ENCODE measurements around the gene PYDC1. TPM values are rescaled to one million over a fixed set of nuclear protein-coding genes. Genes with fewer than 3 reads are reported as not detected.
"Not testable (repeated sequence)": the region's sequence is repeated elsewhere in the genome, so short reads cannot be mapped to it uniquely, and the experiment has no call there.

Gene PYDC1
- total RNA-seq, 5 donors from 2014 or later (not counting 1 experiment from before 2014, with no cell fraction given), result not detected

DNA sequence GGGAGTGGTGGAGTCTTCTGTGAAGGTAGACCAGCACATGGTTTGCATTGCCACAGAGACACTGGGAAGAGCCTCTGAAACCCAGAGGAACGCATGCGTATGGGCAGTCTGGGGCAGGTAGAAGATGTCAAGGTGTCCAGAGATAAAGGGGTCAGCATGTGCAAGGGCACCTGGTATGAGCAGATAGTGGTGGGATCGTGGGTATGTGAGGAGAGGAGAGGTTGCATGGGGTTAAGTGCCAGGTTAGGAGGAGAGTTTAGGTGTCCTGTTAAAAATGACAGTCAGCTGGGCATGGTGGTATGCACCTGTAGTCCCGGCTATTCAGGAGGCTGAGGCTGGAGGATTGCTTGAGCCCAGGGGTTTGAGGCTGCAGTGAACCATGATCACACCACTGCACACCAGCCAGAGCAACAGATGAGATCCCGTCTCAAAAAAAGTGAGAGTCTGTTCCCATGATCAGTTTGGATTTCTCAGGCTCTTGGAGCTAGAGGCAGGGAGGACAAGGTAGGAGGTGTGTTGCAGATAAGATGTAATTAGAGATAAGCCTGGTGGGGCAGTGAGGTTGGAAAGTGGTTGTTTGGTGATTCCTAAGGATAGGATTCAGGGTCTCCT lies 17.4 kb downstream of the PYDC1 start:
- Mint-ChIP-seq H3K36me3 (peaks cover 11% of the 10 kb centered on the region), H3K27me3 (no peaks in the 10 kb centered on the region), H3K27ac (peak overlapping the region; percentile 57 to 65), H3K4me1 (peaks cover 60 to 65% (median 63%) of the 10 kb centered on the region in 3 donors), H3K9me3 (no peaks in the 10 kb centered on the region), H3K4me3 (peak overlapping the region; percentile 1 to 90 (median 17))
- no peak for DNase-seq
- Histone ChIP-seq H3K4me1 (ENCODE audit: control insufficient read depth in 1 of 2, extremely low read depth in 1 of 2, insufficient read depth in 2 of 2, low read length in 2 of 2) (peaks cover 13 to 46% of the 10 kb centered on the region in 2 experiments), H3K27me3 (replicated peaks in 1 of 2; ENCODE audit: control insufficient read depth in 2 of 2, extremely low read depth in 1 of 2, insufficient read depth in 2 of 2, low read length in 1 of 2) (no peaks in the 10 kb centered on the region), H3K36me3 (ENCODE audit: control insufficient read depth in 2 of 2, extremely low read depth in 1 of 2, insufficient read depth in 1 of 2, low read length in 1 of 2) (peaks cover 15 to 31% of the 10 kb centered on the region in 2 donors), H3K9me3 (no peaks in the 10 kb centered on the region), H3K4me3 (ENCODE audit: control insufficient read depth in 1 of 2, extremely low read depth in 1 of 2, low read length in 1 of 2) (no peak overlapping the region), H3K27ac (ENCODE audit: low read length) (no peak overlapping the region)
- CTCF ChIA-PET, result no interaction called here
- 91% methylated on average over 3 of the region's 5 CpGs for WGBS (ENCODE audit: insufficient coverage)
- POLR2A ChIA-PET, result interaction anchor here (0.6 to 1.5 kb wide), 3 partner anchors 10 to 41 kb away, joined by 4 to 6 read pairs (median 6); no protein-coding TSS in a partner anchor
- ATAC-seq (replicated peaks in 1 of 4), result no peak

DNA sequence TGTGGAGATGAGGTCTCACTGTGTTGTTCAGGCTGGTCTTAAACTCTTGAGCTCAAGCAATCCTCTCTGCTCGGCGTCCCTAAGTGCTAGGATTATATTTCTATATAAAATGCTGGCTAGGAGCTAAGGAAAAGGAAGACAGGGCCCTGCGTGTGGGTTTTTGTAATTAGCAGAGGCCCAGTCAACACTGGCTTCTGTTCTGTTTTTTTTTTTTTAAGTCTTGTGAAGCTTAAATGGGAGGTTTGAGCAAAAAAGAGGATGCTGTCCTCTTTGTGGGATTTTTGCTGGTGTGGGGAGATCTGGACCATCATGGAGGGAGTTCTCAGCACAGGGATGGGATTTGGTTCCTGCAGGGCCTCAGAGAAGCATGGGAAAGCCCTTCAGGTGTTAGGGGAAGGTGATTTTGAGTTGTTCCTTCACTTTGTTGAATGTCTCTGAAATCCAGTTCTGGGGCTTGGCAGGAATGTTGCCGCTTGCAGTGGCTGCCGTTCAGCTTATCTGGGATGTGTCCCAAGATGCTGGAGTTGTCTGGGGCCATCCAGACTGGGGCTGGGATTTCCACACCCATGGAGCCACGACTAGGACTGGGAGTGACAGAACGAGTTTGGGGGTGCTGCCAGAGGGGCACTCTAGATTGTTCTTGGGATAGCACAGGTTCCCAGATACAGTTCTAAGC lies 18.6 kb downstream of the PYDC1 start:
- CTCF ChIA-PET, result interaction anchor here in 1 of 2 donors (0.6 to 0.7 kb wide), 2 partner anchors 21 to 221 kb away, joined by 4 read pairs; no protein-coding TSS in a partner anchor
- no peaks in the 10 kb centered on the region for H3K9me3 ChIP-seq
- peak overlapping the region; percentile 58 to 65 for H3K27ac Mint-ChIP-seq
- peaks cover 19 to 43% of the 10 kb centered on the region in 2 donors for H3K36me3 ChIP-seq (ENCODE audit: control insufficient read depth in 2 of 2, extremely low read depth in 1 of 2, insufficient read depth in 1 of 2, low read length in 1 of 2)
- H3K27ac ChIP-seq (ENCODE audit: low read length), result peak overlapping the region; percentile 18
- H3K4me1 Mint-ChIP-seq, result peaks cover 59 to 70% (median 63%) of the 10 kb centered on the region in 3 donors
- H3K27me3 Mint-ChIP-seq, result no peaks in the 10 kb centered on the region
- no peaks in the 10 kb centered on the region for H3K9me3 Mint-ChIP-seq
- H3K4me3 Mint-ChIP-seq, result no peak overlapping the region
- POLR2A ChIA-PET, result interaction anchor here (0.5 to 1.2 kb wide), 3 partner anchors 13 to 228 kb away, joined by 3 to 9 read pairs (median 4); no protein-coding TSS in a partner anchor
- no peaks in the 10 kb centered on the region for H3K27me3 ChIP-seq (replicated peaks in 1 of 2; ENCODE audit: control insufficient read depth in 2 of 2, extremely low read depth in 1 of 2, insufficient read depth in 2 of 2, low read length in 1 of 2)
- DNase-seq (no peak), ATAC-seq (replicated peaks in 1 of 4) (no peak)
- H3K36me3 Mint-ChIP-seq, result peaks cover 15% of the 10 kb centered on the region
- 78% methylated on average over 7 of the region's 7 CpGs for WGBS (ENCODE audit: insufficient coverage)
- H3K4me3 ChIP-seq (ENCODE audit: control insufficient read depth in 1 of 2, extremely low read depth in 1 of 2, low read length in 1 of 2), result no peak overlapping the region
- H3K4me1 ChIP-seq (ENCODE audit: control insufficient read depth in 1 of 2, extremely low read depth in 1 of 2, insufficient read depth in 2 of 2, low read length in 2 of 2), result peaks cover 13 to 52% of the 10 kb centered on the region in 2 experiments

DNA sequence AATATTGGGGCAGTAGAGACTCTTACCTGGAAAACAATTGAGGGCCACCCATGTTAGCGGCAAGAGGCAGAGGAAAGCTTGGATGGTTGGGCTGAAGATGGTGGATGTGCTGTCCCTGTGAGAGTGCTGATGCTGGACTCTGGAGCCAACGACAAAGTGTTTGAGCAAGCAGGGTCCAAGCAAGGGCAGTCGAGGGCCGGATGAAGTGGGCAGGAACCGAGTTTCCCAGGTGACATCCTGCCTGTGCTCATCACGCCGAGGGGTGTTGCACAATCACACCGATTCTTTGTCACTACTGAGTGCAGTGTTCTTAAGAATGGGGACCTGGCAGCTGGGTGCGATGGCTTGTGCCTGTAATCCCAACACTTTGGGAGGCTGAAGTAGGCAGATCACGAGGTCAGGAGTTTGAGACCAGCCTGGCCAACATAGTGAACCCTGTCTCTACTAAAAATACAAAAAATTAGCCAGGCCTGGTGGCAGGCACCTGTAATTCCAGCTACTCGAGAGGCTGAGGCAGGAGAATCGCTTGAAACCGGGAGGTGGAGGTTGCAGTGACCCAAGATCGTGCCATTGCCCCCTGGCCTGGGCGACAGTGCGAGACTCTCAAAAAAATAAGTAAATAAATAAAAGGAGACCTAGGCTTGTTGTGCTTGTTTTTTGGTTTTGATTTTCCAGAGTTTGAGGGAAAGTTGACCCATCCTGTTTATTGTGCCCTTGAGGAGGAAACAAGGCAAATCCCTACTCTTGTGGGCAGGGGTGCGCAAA lies 20.4 kb downstream of the PYDC1 start:
- ChIA-PET CTCF (no interaction called here), POLR2A (interaction anchor here (0.6 to 1.2 kb wide), 3 partner anchors 14 to 1102 kb away, joined by 3 to 8 read pairs (median 3); no protein-coding TSS in a partner anchor)
- Mint-ChIP-seq H3K27me3 (no peaks in the 10 kb centered on the region), H3K36me3 (peaks cover 32% of the 10 kb centered on the region), H3K27ac (peak overlapping the region in 1 of 2 donors; percentile 44), H3K4me1 (peaks cover 62 to 73% (median 64%) of the 10 kb centered on the region in 3 donors), H3K9me3 (no peaks in the 10 kb centered on the region), H3K4me3 (no peak overlapping the region)
- peaks cover 25 to 61% of the 10 kb centered on the region in 2 donors for H3K36me3 ChIP-seq (ENCODE audit: control insufficient read depth in 2 of 2, extremely low read depth in 1 of 2, insufficient read depth in 1 of 2, low read length in 1 of 2)
- WGBS (ENCODE audit: insufficient coverage), result 82% methylated on average over 12 of the region's 17 CpGs
- H3K4me3 ChIP-seq (ENCODE audit: control insufficient read depth in 1 of 2, extremely low read depth in 1 of 2, low read length in 1 of 2), result no peak overlapping the region
- no peaks in the 10 kb centered on the region for H3K9me3 ChIP-seq
- no peak for DNase-seq
- peaks cover 12 to 46% of the 10 kb centered on the region in 2 experiments for H3K4me1 ChIP-seq (ENCODE audit: control insufficient read depth in 1 of 2, extremely low read depth in 1 of 2, insufficient read depth in 2 of 2, low read length in 2 of 2)
- no peaks in the 10 kb centered on the region for H3K27me3 ChIP-seq (replicated peaks in 1 of 2; ENCODE audit: control insufficient read depth in 2 of 2, extremely low read depth in 1 of 2, insufficient read depth in 2 of 2, low read length in 1 of 2)
- no peak overlapping the region for H3K27ac ChIP-seq (ENCODE audit: low read length)
- ATAC-seq (replicated peaks in 1 of 4), result no peak

GRCh38 chr16:31195861-31196260 lies 21.1 kb downstream of the PYDC1 start:
- H3K27me3 ChIP-seq (replicated peaks in 1 of 2; ENCODE audit: control insufficient read depth in 2 of 2, extremely low read depth in 1 of 2, insufficient read depth in 2 of 2, low read length in 1 of 2); H3K9me3 Mint-ChIP-seq; ATAC-seq (replicated peaks in 1 of 4); H3K4me3 Mint-ChIP-seq; DNase-seq; H3K4me3 ChIP-seq (ENCODE audit: control insufficient read depth in 1 of 2, extremely low read depth in 1 of 2, low read length in 1 of 2); H3K27me3 Mint-ChIP-seq; H3K27ac ChIP-seq (ENCODE audit: low read length); CTCF ChIA-PET; H3K9me3 ChIP-seq: not testable (repeated sequence)
- peaks cover 59 to 73% (median 61%) of the 10 kb centered on the region in 3 donors for H3K4me1 Mint-ChIP-seq
- Histone ChIP-seq H3K36me3 (ENCODE audit: control insufficient read depth in 2 of 2, extremely low read depth in 1 of 2, insufficient read depth in 1 of 2, low read length in 1 of 2) (peaks cover 25 to 68% of the 10 kb centered on the region in 2 donors), H3K4me1 (ENCODE audit: control insufficient read depth in 1 of 2, extremely low read depth in 1 of 2, insufficient read depth in 2 of 2, low read length in 2 of 2) (peaks cover 6 to 40% of the 10 kb centered on the region in 2 experiments)
- POLR2A ChIA-PET, result interaction anchor here (0.6 to 1.2 kb wide), 3 partner anchors 13 to 1101 kb away, joined by 3 to 8 read pairs (median 3); no protein-coding TSS in a partner anchor
- WGBS (ENCODE audit: insufficient coverage), result 95% methylated on average over 9 of the region's 11 CpGs
- peaks cover 39% of the 10 kb centered on the region for H3K36me3 Mint-ChIP-seq
- peak overlapping the region in 1 of 2 donors; percentile 44 for H3K27ac Mint-ChIP-seq

- no peak for ATAC-seq (replicated peaks in 1 of 4)
- 88% methylated on average over 3 of the region's 7 CpGs for WGBS (ENCODE audit: insufficient coverage)
- peaks cover 4 to 34% of the 10 kb centered on the region in 2 experiments for H3K4me1 ChIP-seq (ENCODE audit: control insufficient read depth in 1 of 2, extremely low read depth in 1 of 2, insufficient read depth in 2 of 2, low read length in 2 of 2)
- peaks cover 29 to 77% of the 10 kb centered on the region in 2 donors for H3K36me3 ChIP-seq (ENCODE audit: control insufficient read depth in 2 of 2, extremely low read depth in 1 of 2, insufficient read depth in 1 of 2, low read length in 1 of 2)
- H3K9me3 ChIP-seq, result no peaks in the 10 kb centered on the region
- CTCF ChIA-PET, result no interaction called here
- Mint-ChIP-seq H3K4me1 (peaks cover 59 to 74% (median 61%) of the 10 kb centered on the region in 3 donors), H3K27me3 (no peaks in the 10 kb centered on the region), H3K36me3 (peaks cover 48% of the 10 kb centered on the region), H3K9me3 (no peaks in the 10 kb centered on the region), H3K27ac (peak overlapping the region in 1 of 2 donors; percentile 52), H3K4me3 (no peak overlapping the region)
- H3K27me3 ChIP-seq (replicated peaks in 1 of 2; ENCODE audit: control insufficient read depth in 2 of 2, extremely low read depth in 1 of 2, insufficient read depth in 2 of 2, low read length in 1 of 2), result no peaks in the 10 kb centered on the region
- no peak overlapping the region for H3K27ac ChIP-seq (ENCODE audit: low read length)
- POLR2A ChIA-PET, result interaction anchor here in 1 of 2 donors (1.2 kb wide), 1 partner anchor 17 kb away, joined by 3 read pairs; no protein-coding TSS in a partner anchor
- no peak overlapping the region for H3K4me3 ChIP-seq (ENCODE audit: control insufficient read depth in 1 of 2, extremely low read depth in 1 of 2, low read length in 1 of 2)
- DNase-seq, result peak in 1 of 35 experiments; percentile 8
Observed at GRCh38 chr16:31194898-31195297, 22.0 kb downstream of the PYDC1 start.

GRCh38 chr16:31193874-31194273 lies 23.1 kb downstream of the PYDC1 start:
- DNase-seq, result no peak
- Histone ChIP-seq H3K27me3 (replicated peaks in 1 of 2; ENCODE audit: control insufficient read depth in 2 of 2, extremely low read depth in 1 of 2, insufficient read depth in 2 of 2, low read length in 1 of 2) (no peaks in the 10 kb centered on the region), H3K9me3 (no peaks in the 10 kb centered on the region), H3K4me3 (ENCODE audit: control insufficient read depth in 1 of 2, extremely low read depth in 1 of 2, low read length in 1 of 2) (no peak overlapping the region), H3K36me3 (ENCODE audit: control insufficient read depth in 2 of 2, extremely low read depth in 1 of 2, insufficient read depth in 1 of 2, low read length in 1 of 2) (peaks cover 32 to 82% of the 10 kb centered on the region in 2 donors), H3K27ac (ENCODE audit: low read length) (no peak overlapping the region), H3K4me1 (ENCODE audit: control insufficient read depth in 1 of 2, extremely low read depth in 1 of 2, insufficient read depth in 2 of 2, low read length in 2 of 2) (peaks cover 4 to 31% of the 10 kb centered on the region in 2 experiments)
- no peaks in the 10 kb centered on the region for H3K9me3 Mint-ChIP-seq
- H3K27me3 Mint-ChIP-seq, result no peaks in the 10 kb centered on the region
- peaks cover 58% of the 10 kb centered on the region for H3K36me3 Mint-ChIP-seq
- no peak for ATAC-seq (replicated peaks in 1 of 4)
- no peak overlapping the region for H3K4me3 Mint-ChIP-seq
- CTCF ChIA-PET, result interaction anchor here in 1 of 2 donors (0.7 kb wide), 1 partner anchor 267 kb away, joined by 5 read pairs; no protein-coding TSS in a partner anchor
- H3K27ac Mint-ChIP-seq, result peak overlapping the region; percentile 27 to 48
- POLR2A ChIA-PET, result interaction anchor here in 1 of 2 donors (1.3 kb wide), 1 partner anchor 8 kb away, joined by 4 read pairs; the partner anchor contains the start of gene PYCARD
- peaks cover 58 to 74% (median 61%) of the 10 kb centered on the region in 3 donors for H3K4me1 Mint-ChIP-seq
- WGBS (ENCODE audit: insufficient coverage), result 100% methylated on average over 1 of the region's 2 CpGs

Data from T-cell (primary cell).